ENCODE measurements around the gene COX4I1.

DNA sequence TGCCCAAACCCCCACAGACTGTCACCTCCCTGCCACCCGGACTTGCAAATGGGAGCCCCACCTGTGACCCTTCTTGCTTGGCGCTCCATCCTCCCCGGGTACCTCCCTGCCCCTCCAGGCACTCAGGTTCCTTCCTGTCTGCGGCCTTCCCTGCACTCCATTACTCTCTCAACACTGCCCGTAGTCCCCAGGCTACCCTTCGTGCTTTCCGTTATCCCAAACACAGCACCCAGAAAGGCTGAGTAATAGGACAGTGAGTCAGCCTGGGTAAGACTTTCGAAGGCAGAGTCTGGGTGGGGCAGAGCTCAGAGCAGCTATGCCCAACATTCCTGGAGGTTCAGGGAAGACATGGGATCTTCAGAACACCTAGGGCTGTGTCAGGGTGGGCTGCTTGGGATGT is 32.0 kb upstream of the COX4I1 start:
- TF ChIP-seq, protein P1, sequence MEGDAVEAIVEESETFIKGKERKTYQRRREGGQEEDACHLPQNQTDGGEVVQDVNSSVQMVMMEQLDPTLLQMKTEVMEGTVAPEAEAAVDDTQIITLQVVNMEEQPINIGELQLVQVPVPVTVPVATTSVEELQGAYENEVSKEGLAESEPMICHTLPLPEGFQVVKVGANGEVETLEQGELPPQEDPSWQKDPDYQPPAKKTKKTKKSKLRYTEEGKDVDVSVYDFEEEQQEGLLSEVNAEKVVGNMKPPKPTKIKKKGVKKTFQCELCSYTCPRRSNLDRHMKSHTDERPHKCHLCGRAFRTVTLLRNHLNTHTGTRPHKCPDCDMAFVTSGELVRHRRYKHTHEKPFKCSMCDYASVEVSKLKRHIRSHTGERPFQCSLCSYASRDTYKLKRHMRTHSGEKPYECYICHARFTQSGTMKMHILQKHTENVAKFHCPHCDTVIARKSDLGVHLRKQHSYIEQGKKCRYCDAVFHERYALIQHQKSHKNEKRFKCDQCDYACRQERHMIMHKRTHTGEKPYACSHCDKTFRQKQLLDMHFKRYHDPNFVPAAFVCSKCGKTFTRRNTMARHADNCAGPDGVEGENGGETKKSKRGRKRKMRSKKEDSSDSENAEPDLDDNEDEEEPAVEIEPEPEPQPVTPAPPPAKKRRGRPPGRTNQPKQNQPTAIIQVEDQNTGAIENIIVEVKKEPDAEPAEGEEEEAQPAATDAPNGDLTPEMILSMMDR (IDR thresholded peaks at IDR 0.05; ENCODE audit: borderline replicate concordance, extremely low read depth, low read length, poor library complexity, severe bottlenecking): no peak
- no peak for TF ChIP-seq EZH2 (IDR thresholded peaks at IDR 0.05; ENCODE audit: borderline replicate concordance, low read depth, low read length, severe bottlenecking)

All from DND-41 (cell line).